ENCODE measurements around the gene PTTG1.

DNA sequence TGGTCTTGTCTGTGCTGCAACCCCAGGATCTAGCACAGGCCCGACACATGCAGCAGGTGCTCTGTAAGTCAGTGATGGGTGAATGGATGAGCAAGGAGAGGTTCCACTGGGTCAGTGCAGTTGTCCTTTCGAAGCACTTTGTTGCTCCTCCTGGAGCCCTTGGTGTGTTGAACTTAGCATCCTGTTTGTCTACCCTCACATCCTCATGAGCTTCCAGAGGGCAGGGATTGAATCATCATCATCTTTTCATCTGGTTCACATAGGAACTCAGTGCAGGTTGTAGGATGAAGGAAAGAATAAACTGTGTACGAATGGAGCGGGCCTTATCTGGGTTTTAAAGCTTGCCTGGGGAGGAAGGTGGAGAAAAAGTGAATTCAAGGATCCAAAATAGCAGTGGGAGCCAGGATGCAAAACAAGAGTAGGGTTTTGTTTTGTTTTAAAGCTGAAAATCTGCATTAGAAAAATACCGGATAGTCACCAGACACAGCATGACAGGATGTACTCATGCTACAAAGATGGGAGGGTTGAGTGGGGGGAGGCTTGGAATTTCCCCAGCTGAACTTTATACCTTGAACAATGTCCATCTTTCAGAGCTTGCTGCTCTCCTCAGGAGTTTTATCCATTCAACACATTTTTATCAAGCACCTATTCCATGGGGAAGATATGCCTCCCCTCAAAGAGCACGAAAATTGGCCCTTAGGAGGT, 55.8 kb downstream of the PTTG1 start:
- TF ChIP-seq EZH2 (IDR thresholded peaks at IDR 0.05) (no peak), RAD21 (IDR thresholded peaks at IDR 0.05; ENCODE audit: low read depth) (no peak)
